ENCODE measurements around the gene GRPEL2. TPM values are rescaled to one million over a fixed set of nuclear protein-coding genes. Genes with fewer than 3 reads are reported as not detected.

Gene GRPEL2
- polyA plus RNA-seq, 1 experiment: 17.1 TPM

- POLR2A ChIA-PET: no interaction called here
These were observed 13.7 kb downstream of the GRPEL2 start for GRCh38 chr5:149358868-149359495.

GRCh38 chr5:149360272-149360671 is 15.0 kb downstream of the GRPEL2 start:
- Histone ChIP-seq H3K4me3 (ENCODE audit: low read depth, low read length) (no peak overlapping the region), H3K36me3 (ENCODE audit: control insufficient read depth, insufficient read depth, low read length) (peaks cover 2% of the 10 kb centered on the region; the same call in 1 of the 2 replicates), H3K27me3 (ENCODE audit: control insufficient read depth, insufficient read depth, low read length) (no peaks in the 10 kb centered on the region)
- ChIA-PET POLR2A (no interaction called here), CTCF (interaction anchor here (0.7 to 17.0 kb wide), 6 partner anchors 8 to 258 kb away, joined by 3 to 289 read pairs (median 5); no protein-coding TSS in a partner anchor)
- no peak for TF ChIP-seq CTCF (IDR thresholded peaks at IDR 0.05; ENCODE audit: insufficient read depth, low read depth, low read length)
- DNase-seq (ENCODE audit: low read depth): no peak

More at GRCh38 chr5:149358868-149359495, 13.7 kb downstream of the GRPEL2 start:
- no peak overlapping the region for H3K4me3 ChIP-seq (ENCODE audit: low read depth, low read length)
- DNase-seq (ENCODE audit: low read depth): no peak
- CTCF ChIA-PET: interaction anchor here (1.9 to 8.4 kb wide), 2 partner anchors 8 to 75 kb away, joined by 5 to 64 read pairs; no protein-coding TSS in a partner anchor
- peaks cover 8% of the 10 kb centered on the region; the same call in 1 of the 2 replicates for H3K36me3 ChIP-seq (ENCODE audit: control insufficient read depth, insufficient read depth, low read length)
- TF ChIP-seq CTCF (IDR thresholded peaks at IDR 0.05; ENCODE audit: insufficient read depth, low read depth, low read length): no peak
- H3K27me3 ChIP-seq (ENCODE audit: control insufficient read depth, insufficient read depth, low read length): no peaks in the 10 kb centered on the region

GRCh38 chr5:149362541-149362940 is 17.2 kb downstream of the GRPEL2 start:
- no peak for TF ChIP-seq CTCF (IDR thresholded peaks at IDR 0.05; ENCODE audit: insufficient read depth, low read depth, low read length)
- no peak for DNase-seq (ENCODE audit: low read depth)
- no peak overlapping the region for H3K4me3 ChIP-seq (ENCODE audit: low read depth, low read length)
- H3K36me3 ChIP-seq (ENCODE audit: control insufficient read depth, insufficient read depth, low read length): no peaks in the 10 kb centered on the region
- ChIA-PET CTCF (interaction anchor here (4.4 to 17.0 kb wide), 2 partner anchors 9 to 45 kb away, joined by 24 to 289 read pairs; no protein-coding TSS in a partner anchor), POLR2A (no interaction called here)
- H3K27me3 ChIP-seq (ENCODE audit: control insufficient read depth, insufficient read depth, low read length): no peaks in the 10 kb centered on the region

GRCh38 chr5:149363358-149363757 is 18.1 kb downstream of the GRPEL2 start:
- no peaks in the 10 kb centered on the region for H3K36me3 ChIP-seq (ENCODE audit: control insufficient read depth, insufficient read depth, low read length)
- no peak for DNase-seq (ENCODE audit: low read depth)

More at GRCh38 chr5:149363358-149363757, 18.1 kb downstream of the GRPEL2 start:
- no peak overlapping the region for H3K4me3 ChIP-seq (ENCODE audit: low read depth, low read length)
- no peak for TF ChIP-seq CTCF (IDR thresholded peaks at IDR 0.05; ENCODE audit: insufficient read depth, low read depth, low read length)
- ChIA-PET CTCF (interaction anchor here (4.4 to 17.0 kb wide), 2 partner anchors 9 to 45 kb away, joined by 24 to 289 read pairs; no protein-coding TSS in a partner anchor), POLR2A (no interaction called here)
- no peaks in the 10 kb centered on the region for H3K27me3 ChIP-seq (ENCODE audit: control insufficient read depth, insufficient read depth, low read length)

All from BJ (cell line).